GM12874 (cell line): ENCODE measurements around the gene CDK12.
A peak's percentile ranks its signal among the peaks of the same experiment; 100 is the strongest.

Experiments used
- TF ChIP-seq, protein P1 (sequence below): IDR thresholded peaks from 2 replicates; pipeline ENCODE4 v1.5.1; 2011; ENCODE audit warnings: low read depth, mild to moderate bottlenecking, control low read depth, low read length, moderate library complexity; ENCODE audit not compliant: insufficient read depth

CDK12 gene

DNA sequence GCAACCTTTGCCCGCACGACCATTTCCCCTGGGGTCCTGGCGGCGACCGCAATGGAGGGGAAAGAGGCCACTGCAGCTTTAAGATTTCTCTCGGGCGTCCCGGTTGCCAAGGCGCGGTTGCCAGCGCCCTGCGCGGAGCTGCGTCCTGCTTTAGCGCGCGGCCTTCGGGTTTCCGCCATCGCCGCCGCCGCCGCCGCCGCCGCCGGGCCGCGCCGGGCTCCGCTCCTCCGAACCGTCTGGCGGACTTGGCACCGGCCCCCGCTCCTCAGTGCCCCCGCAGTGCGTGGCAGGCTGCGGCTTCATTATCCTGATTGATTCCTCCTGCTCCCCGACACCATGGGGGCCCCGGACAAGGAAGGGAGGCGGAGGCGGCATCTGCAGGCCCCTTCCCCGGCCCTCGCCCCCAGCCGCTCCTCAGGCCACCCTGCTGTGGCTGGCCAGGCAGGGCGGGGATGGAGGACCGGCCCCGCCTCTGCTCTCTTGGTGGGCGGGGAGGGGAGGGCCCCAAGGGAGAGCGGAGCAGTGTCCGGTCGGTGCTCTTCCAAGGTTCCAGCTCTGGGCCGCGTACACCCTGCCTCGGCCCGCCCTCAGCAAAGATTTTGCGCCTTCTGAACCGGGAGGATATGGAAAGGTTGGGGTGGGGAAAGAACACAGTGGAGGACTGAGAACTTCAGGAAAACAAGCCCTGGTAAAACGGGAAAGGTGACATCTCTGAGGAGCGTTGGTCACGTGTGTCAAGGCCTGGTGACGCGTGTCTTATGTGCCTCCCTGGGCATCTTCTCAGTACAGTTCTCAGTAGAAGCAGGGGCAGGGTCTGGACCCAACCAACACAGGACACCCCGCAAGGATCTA, 112.4 kb downstream of the CDK12 start:
- TF ChIP-seq, protein P1, sequence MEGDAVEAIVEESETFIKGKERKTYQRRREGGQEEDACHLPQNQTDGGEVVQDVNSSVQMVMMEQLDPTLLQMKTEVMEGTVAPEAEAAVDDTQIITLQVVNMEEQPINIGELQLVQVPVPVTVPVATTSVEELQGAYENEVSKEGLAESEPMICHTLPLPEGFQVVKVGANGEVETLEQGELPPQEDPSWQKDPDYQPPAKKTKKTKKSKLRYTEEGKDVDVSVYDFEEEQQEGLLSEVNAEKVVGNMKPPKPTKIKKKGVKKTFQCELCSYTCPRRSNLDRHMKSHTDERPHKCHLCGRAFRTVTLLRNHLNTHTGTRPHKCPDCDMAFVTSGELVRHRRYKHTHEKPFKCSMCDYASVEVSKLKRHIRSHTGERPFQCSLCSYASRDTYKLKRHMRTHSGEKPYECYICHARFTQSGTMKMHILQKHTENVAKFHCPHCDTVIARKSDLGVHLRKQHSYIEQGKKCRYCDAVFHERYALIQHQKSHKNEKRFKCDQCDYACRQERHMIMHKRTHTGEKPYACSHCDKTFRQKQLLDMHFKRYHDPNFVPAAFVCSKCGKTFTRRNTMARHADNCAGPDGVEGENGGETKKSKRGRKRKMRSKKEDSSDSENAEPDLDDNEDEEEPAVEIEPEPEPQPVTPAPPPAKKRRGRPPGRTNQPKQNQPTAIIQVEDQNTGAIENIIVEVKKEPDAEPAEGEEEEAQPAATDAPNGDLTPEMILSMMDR = no peak

DNA sequence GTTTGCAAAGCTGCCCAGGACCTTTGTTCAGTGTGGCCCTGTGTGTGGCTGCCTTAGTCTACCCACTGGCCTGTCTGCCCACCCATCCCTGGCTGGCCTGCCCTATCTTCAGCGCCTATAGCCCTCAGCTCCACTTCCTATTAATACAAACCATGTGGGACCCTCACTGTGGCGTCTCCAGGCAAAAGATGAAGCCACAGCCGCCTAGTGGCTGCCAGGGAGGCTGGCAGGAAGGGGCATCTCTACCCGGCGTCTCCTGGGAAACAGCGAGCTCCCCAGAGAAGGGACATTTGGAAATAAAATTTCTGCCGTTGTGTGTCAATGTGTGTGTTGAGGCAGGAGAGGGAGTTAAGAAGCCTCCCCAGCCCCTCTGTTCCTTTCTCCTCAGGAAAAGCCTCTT, 114.9 kb downstream of the CDK12 start:
- TF ChIP-seq, protein P1 = peak; percentile 71

DNA sequence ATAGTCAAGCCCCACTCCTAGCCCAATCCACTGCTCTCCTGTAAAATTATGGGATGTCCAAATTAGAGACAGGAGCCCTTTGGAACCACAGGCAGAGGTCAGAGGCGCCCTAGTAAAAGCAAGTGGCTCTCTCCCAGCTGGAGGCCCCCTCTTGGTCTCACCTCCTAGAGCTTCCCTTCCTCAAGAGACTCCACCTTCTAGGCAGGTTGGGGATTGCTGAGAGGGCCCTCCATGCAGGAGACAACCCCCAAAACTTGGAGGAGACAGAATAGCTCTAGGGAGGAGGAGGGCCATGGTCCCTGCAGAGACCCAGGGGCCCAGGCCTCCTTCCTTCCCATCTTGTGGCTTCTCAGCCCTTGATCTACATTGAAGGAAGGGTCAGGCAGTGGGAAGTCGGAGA, 117.0 kb downstream of the CDK12 start:
- TF ChIP-seq, protein P1 = no peak

DNA sequence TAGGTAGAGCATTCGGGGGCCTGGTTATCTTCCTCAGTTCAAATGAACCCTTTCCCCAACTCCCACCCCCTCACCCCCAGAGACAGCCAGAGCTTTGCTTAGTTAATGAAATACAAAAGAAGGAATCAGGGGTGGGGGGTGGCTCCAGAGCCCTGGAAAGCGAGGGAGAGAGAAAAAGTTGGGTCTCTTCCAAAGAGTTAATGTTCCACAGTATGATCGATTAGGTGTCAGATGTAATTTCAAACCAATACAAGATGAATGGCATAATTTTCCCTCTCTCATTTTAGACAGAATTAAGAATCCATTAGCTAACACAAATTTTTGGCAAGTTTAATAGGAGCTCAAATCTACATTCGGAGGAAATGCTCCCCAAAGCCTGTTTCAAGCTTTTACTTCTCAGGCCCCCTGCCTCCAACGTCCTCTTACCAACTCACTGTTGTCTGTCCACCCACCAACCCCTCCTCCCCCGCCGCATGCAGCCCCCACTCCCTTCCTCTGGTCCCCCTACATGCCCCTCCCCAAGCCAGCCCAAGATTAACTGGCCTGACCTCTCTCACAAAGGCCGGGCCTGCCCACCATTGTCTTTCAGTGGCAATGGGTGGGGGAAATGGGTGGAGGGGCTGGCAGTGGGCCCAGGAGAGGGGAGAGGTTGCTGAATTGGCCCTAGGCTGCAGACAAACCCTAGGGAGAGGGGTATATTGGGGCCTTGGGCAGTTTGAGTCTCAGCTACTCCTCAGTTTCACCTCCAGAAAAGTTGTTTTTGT, 118.2 kb downstream of the CDK12 start:
- TF ChIP-seq, protein P1 = no peak

DNA sequence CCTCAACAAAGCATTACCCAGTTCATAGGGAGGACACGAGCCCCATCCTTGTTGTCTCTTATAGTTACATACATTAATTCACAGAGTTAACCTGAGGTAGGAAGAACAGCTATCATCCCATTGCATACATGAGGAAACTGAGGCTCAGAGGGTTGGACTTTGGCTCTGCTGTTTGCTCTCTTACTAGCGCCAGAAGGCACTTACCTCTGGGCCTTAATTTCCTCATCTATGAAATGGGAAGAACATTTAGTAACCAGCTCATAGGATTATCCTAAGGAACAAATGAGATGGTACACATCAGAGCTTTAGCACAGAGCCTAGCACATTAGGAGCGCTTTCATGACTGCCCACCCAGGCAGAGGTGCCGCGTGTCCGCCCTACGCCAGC, 118.8 kb downstream of the CDK12 start:
- TF ChIP-seq, protein P1 = no peak

DNA sequence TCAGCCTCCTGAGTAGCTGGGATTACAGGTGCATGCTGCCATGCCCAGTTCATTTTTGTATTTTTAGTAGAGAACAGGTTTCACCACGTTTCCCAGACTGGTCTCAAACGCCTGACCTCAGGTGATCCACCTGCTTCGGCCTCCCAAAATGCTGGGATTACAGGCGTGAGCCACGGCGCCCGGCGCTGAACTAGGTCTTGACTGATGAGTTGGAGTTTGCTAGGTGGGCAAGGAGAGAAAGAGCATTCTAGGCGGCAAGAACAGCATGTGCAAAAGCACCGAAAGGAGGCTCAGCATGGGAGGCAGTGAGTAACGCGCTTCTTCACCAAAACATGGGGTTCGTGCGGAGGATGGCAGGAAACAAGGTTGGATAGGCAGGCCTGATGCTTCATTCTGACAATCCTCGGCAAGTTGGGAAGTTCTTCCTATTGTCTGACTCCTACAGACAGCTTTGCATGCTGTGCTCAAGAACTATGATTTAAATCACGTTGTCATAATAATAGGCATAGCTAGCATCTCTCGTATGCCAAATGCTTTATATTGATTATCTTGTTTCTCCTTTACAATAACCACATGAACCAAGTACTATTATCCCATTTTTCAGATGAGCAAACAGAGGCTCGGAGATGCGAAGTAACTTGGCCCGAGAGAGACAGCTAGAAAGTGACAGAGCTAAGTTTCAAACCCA, 119.9 kb downstream of the CDK12 start:
- TF ChIP-seq, protein P1 = no peak

DNA sequence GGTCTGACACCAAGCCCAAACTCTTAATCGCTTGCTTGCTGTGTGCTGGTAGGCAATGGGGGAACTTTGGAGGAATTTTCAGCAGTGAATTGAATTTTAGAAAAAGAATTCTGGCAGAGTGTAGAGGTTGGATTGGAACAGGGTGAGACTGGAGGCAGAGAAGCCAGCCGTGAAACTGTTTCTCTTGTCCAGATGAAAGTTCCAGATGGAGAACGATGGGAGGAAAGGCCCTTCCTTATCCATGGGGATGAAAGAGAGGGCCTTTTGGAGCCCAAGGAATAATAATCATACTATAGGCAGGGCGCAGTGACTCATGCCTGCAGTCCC, 120.4 kb downstream of the CDK12 start:
- TF ChIP-seq, protein P1 = no peak
